IPS DF 4.7 (cell line): Measurements from ENCODE around the gene ITGA7.

Experiments used
- DNase-seq: peaks from one replicate; pipeline ENCODE4 v3.0.0-alpha.2; 2013; ENCODE audit warnings: low spot score; ENCODE audit errors: extremely low read depth

Gene ITGA7, protein sequence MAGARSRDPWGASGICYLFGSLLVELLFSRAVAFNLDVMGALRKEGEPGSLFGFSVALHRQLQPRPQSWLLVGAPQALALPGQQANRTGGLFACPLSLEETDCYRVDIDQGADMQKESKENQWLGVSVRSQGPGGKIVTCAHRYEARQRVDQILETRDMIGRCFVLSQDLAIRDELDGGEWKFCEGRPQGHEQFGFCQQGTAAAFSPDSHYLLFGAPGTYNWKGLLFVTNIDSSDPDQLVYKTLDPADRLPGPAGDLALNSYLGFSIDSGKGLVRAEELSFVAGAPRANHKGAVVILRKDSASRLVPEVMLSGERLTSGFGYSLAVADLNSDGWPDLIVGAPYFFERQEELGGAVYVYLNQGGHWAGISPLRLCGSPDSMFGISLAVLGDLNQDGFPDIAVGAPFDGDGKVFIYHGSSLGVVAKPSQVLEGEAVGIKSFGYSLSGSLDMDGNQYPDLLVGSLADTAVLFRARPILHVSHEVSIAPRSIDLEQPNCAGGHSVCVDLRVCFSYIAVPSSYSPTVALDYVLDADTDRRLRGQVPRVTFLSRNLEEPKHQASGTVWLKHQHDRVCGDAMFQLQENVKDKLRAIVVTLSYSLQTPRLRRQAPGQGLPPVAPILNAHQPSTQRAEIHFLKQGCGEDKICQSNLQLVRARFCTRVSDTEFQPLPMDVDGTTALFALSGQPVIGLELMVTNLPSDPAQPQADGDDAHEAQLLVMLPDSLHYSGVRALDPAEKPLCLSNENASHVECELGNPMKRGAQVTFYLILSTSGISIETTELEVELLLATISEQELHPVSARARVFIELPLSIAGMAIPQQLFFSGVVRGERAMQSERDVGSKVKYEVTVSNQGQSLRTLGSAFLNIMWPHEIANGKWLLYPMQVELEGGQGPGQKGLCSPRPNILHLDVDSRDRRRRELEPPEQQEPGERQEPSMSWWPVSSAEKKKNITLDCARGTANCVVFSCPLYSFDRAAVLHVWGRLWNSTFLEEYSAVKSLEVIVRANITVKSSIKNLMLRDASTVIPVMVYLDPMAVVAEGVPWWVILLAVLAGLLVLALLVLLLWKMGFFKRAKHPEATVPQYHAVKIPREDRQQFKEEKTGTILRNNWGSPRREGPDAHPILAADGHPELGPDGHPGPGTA

DNA sequence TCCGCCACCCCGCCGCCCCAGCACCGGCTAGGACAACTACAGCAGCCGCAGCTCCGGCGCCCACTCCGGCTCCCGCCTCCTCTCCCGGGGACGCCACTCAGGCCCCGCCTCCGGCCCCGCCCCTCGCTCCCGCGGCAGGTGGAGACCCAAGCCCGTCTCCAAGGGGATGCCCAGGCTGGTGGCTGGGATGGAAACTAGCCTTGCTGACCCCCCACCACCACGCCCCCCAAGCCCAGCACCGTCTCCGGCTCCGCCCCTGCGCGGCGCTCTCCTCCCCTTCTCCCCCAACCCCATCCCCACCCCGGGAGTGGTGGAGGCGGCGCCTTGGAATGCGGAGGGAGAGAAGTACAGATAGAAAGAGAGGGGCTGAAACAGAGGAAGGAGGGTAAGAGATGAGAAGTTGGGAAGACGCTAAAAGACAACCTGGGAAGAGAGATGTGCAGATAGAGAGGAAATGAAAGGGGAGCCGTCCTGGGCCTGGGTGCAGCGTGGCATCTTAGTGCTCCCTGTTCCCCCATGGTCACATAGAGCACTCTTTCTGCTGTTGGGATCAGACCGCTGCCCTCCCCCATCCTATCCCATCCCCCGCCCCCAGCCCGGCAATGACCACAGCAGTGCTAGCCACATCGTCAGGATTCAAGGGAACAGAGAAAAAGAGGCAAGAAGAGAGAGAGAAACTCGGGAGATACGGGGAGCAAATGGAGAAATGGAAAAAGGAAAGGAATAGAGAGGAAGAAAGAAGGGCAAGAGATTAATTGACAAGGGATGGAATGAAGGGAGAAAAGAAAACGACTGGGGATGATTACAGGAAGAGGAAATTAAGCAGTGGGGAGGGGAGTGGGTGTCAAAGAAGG lies at the start of gene ITGA7:
ITGA7 (minus strand) TSS at position 64 of the 854 bp plus-strand sequence. CDS start 222 bp downstream, outside the sequence.
- DNase-seq = peak; percentile 87

DNA sequence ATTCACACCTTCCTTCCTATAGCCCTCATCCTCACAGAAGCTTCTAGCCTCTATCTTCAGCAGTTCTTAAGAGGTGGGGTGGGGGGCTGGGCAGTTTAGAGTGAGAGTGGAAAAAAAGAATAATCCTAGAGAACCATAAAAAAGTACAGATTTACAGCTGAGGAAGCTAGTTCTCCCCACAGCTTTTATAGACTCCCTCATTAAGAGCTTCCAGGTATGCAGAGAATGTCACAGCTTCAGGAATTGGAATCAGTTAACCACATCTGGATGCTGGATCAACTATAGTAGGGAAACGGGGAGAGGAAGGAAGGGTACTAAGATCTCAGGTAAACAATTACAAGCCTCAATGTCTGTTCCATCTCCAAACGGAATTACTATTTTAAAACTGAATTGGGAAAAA lies 47.5 kb upstream of the ITGA7 start:
- no peak for DNase-seq

DNA sequence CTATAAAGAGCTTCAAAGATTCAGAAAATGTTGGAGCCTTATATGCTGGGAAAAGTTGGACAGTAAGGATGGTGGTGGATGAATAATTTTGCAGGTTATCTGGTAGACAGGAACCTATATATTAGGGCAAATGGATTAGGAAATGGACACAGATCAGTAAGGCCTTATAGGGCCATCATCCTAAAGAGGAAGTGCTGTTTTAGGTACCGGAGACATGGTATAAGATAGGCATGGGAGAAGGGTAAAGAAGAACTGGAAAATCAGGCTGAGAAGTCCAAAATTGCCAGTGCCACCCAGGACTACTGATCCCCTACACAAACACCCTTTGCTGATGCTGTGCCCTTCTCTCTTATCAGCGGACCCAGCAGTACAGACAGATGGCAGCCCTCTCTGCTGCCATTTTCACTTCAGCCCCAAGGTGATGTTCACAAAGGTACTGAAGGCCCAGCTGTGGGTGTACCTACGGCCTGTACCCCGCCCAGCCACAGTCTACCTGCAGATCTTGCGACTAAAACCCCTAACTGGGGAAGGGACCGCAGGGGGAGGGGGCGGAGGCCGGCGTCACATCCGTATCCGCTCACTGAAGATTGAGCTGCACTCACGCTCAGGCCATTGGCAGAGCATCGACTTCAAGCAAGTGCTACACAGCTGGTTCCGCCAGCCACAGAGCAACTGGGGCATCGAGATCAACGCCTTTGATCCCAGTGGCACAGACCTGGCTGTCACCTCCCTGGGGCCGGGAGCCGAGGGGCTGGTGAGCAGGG lies 40.7 kb upstream of the ITGA7 start:
- no peak for DNase-seq

DNA sequence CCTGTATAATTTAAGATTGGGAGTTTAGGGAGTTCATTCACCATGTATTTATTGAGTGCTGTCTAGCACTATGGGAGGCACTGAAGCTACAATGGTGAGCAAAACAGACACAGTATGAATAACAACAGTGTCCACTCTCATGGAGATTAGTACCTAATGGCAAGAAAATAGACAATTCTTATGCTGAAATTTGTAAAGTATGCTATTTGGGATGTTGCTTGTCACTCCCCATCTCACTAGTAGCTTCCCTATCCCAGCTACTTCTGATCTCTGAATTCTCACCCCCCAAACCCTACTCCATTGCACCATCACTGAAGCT lies 39.2 kb upstream of the ITGA7 start:
- DNase-seq = no peak

DNA sequence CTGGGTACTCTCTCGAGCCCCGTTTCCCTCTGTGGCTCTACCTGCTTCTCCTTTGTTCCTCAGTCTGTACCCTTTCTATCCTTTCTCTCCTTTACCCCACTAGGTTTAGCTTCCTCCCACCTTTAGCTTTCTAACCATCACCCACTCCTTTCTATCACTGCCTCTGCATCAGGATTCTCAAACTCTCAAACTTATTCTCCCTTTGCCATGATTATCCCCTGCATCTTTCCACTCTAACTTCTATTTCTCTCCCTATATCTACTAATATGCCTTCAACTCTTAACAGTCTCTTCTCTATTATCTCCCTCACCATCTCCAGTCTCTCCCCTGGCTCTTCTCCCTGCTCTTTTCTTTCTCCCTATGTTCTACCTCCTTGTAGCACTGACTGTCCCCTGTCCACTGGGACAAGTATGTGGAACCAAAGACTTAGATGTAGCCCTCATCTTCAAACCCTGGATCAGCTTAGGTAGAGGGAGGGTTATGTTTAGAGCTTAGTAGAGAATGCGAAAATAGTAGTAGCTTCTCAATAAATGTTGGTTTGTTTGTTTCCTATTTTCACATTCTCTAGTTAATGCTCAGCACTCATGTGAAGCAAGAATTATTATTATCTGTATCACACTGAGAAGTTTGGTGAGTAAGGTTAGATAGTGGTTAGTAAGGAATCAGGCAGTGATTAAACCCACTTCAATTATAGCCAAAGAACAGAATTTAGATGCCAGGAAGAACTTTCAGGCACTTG lies 38.6 kb upstream of the ITGA7 start:
- no peak for DNase-seq

DNA sequence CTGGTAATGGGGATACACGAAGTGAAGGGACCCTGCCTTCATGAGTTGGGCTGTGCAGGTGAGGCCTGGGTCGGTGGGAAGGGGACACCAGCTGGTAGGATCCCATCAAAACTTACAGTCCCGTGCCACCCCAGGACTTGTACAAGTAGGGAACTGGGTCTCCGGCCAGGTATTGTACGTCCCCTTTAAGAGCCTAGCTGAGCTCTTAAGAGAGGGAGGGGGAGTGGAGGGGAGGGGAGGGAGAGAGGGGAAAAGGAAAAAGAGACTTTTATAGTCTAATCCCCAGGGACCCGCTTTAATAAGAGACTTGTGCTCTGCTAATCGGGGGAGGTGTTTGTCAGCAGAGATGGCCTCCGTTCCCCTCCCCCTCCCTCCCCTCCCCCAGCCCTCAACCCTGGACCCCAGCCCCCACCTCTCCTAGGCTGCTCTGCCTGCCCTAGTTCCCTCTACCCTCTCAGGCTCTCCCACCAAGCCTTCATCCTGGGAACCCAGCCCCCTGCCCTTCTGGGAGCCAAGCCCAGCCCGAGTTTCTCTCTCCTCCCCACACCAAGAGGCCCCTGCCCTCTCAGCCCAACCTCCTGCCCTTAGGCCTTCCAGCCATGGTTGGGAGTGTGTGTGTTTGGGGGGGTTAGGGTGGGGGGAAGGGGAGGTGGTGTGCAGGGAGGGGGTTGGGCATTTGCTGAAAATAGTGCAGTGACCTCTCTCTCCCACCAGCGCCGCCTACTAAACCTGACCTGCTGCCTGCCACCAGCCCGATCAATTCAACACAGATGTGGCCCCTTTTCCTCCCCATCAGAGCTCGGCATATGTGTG lies 37.9 kb upstream of the ITGA7 start:
- DNase-seq = no peak

DNA sequence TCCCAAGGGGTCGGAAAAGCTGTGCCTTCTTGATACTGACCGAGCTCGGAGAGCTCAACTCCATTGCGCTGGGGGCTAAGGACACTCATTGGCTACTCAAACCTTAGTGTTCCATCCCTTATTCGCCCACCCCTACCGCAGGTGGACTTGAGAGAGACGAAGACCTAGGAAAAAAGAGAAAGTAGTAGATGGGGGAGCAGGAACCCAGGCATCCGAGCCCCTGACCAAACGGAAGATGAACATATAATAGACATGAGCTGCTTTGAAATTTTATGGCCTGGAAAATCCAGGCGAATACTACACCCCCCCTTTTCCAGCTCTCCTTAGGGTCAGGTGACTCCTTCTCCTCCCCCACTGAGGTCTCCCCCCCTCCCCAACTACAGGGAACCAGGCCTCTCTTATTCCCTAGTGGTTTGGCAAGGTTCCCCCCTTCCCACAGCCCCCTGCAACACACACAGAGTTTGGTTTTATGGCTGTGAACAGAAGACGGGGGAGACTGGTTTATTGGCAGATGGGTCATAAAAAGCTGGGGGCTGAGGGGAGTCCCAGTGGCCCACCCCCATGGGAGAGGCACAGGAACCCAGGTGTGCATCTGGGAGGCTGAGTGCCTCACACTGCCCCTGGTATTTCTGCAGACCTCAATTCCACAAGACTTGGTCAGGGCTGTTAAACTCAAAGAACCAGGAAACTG lies 36.8 kb upstream of the ITGA7 start:
- no peak for DNase-seq

DNA sequence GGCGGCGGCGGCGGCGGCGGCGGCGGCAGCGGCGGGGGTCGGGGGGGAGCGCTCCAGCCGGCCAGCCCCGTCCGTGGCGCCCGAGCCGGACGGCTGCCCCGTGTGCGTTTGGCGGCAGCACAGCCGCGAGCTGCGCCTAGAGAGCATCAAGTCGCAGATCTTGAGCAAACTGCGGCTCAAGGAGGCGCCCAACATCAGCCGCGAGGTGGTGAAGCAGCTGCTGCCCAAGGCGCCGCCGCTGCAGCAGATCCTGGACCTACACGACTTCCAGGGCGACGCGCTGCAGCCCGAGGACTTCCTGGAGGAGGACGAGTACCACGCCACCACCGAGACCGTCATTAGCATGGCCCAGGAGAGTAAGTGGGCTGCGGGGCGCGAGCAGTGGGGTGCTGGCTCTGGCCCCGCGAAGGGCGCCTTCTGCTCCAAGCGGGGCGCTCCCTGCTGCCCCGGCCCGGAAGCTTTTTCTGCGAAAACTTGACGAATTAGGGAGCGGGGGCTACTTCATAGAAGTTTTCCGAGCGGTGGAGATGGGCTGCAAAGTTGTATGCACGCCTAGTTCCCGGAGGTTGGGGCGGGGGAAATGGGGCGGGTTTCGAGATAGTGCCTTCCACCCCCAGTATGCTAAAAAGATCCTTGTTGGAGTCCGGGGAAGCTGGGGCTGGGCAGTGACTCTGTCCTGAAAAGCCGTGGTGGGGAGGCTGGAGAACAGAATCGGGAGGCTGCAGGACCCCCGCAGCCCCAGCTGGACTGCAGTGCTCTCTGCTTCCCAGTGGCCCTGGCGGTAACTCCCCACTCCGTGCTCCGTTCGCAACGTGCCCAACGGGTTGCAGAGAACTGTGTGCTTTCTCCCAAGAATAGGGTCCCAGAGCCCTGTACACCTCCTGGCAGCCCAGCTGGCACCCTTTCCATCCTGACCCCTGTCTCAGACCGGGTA lies 36.0 kb upstream of the ITGA7 start:
- no peak for DNase-seq

DNA sequence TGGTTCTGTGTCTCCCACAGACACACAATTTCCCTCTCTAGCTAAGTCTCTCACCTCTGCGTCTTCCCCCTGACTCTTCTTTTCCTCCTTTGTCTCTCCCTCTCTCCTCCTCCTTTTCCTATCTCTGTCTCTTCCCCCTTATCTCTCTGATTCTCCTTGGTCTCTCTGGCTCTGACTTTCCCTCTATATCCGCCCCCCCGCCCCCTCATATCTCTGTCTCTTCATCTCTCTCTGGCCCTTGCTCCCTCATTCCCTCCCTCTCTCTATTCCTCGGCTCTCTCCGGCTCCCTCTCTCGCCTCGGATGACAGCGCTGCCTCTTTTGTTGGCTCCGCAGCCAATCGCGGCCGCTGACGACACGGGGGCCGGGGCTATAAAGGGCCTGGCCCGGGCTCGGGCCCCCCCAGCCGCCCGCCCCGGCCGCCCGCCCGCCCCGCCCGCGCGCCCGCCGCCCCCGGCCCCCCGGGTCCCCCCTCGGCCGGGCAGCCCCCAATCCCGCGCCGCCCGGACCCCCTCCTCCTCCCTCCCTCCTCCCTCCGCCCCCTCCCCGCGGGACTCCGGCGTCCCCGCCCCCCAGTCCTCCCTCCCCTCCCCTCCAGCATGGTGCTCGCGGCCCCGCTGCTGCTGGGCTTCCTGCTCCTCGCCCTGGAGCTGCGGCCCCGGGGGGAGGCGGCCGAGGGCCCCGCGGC lies 35.2 kb upstream of the ITGA7 start, which contains the start of gene GDF11:
GDF11 (plus strand) TSS at position 404 of the 687 bp plus-strand sequence; CDS start at position 599, 195 bp downstream.
- DNase-seq = no peak

DNA sequence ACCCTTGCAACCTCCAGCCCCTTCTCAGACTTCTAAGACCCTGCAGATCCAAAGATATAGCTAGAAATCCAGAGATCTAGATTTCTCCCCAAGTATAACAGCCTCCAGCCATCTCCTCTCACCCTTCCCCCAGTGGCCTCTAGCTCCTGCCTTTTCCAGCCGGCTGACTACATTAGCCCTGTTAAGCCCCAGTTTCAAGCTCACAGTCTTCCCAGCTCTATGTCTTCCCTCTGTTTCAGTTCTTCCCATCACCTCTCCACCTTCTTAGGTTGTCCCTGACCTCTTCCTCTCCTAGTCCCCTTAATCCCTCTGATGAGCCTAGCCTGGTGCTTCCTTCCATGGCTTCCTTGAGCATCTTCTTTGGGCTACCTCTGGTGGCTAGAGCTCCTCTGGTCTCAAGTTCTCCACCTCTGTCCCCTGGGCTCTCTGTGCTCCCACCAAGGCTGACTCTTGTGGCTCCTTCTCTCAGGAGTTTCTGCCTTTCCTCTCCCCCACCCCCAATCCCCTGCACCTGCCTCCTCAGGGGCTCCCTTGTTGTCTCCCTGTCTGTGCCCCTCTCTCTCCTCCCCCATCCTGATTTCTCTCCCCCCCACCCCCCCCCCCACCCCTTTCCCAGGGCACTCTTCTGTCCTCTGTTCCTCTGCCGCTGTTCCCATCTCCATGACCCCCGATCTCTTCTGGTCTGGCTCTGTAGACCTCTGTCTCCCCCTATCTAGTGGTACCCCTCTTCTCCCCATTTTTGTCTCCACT lies 34.4 kb upstream of the ITGA7 start:
- DNase-seq = no peak

DNA sequence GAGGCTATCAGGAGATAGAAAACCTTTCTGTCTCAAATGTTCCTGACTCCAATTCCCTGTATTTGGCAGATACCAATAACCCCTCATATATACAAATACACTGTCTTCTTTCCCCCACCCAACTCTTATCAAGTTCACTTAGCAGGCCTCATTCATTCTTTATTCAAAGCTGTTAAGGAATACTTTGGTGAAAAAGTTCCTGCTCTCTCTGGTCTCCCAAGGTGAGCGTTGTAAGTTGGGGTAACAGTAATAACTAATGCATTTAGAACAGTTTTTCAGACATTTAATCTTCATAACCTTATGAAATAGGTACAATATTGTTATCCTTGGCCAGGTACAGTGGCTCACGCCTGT lies 31.3 kb upstream of the ITGA7 start:
- no peak for DNase-seq

DNA sequence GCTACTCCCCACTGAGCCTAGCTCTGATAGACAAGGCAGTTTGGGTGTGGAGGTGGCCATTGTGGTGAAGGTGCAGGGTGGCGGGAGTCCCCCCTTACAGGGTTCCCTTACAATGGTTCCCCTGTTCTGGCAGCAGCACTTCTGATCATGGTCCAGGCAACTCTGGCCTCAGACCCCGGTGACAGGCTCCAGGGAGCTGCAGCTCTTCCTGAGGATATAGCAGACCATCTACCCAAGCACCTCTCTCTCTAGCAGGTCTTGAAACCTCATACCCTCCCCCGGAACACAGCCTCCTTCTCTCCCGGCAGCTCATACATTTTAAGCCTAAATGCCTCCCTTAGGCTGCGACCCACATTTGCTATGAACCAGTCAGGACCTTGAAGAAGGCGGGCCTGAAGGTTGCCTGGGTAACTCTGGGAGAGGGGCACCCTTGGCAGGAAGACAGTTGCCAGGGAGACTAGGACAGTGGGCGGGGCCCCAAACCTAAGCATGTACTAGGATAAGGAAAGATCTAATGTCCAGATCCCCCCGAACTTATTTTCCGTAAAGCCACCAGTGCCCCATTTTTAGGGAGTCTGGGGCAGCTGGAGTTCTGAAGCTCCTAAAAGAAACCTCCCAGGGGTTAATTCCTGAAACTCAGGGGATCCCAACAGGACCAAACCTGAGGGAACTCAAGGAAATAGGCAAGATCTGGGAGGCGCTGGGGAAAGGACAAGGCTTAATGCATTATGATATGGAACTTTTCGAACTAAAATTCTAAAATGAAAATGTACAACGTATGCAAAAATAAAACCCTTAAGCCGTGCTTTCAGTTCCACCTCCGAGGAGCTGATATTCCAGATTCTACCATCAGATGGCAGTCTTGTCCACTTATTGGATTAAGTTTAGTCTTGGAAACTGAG lies 30.7 kb upstream of the ITGA7 start:
- no peak for DNase-seq

DNA sequence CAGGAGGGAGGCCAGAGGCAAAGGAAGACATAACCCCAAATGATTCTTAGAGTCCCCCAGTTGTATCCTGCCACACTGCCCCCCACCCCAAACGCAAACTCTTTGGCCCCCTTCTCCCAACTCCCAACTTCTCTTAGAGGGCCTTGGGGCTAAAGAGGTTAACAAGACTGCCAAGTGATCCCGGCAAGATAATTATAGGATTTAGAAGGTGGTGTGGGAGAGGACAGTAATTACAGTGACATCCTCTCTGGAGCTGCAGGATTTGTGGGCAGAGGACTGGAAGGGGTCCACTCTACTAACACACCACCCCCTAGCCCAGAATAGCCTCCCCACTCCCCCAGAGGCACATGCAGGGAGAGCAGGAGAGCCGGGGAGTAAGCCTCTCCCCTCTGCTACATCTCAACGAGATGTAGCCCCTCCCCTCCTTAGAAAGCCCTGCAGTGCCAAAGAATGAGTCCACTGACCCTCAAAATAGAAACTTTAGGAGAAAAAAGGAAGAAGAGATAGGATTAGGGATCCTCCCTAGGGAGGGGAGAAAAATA lies 29.9 kb upstream of the ITGA7 start:
- DNase-seq = no peak

DNA sequence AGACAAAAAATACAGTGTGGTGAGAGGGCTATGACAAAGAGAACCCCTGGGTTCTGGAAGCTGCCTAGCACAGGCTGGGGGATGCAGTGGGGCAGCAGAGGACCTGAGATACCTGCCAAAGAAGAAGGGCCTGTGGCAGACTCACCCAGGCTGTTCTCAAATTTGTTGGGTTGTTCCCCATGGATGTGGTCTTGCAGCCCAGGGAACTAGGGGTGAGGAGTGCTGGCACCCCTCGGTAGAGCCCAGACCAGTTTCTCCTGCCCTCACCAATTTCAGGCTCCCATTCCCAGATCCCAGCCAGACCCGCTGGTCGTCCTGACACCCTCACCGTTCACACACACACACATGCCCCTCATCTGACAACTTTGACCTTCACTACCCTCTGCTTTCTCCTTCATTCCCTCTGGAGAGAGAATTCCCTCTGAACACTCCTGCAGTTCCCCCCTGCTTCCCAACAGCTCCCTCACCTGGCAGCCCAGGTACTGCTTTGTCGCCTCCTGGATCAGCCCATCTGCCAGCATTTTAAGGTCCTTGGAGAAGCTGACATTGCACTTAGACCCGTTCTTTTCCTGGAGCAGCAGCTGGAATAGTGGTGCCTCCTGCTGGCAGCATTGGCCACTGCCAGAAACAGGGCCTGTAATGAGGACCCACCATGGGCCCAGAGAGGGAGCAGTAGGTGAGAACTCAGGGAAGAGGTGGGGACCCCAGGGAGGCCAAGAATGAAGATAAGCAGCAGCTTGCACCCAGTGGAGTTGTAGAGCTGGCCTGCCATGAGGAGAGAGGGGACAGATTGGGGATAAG lies 29.3 kb upstream of the ITGA7 start:
- DNase-seq = peak; percentile 95
